VCaP (cell line): Measurements from ENCODE around the gene FPR3.
"Not testable (repeated sequence)": the region's sequence is repeated elsewhere in the genome, so short reads cannot be mapped to it uniquely, and the experiment has no call there.

Experiments used
- H3K27ac ChIP-seq: fragments of 450-650 bp; 2 replicates; pipeline ENCODE4 v1.5.1; 2017
- TF ChIP-seq, protein P1 (sequence below): fragments of 450-650 bp; conservative IDR thresholded peaks from 2 replicates; pipeline ENCODE4 v1.5.1; 2017; ENCODE audit warnings: mild to moderate bottlenecking, moderate library complexity

FPR3 gene

DNA sequence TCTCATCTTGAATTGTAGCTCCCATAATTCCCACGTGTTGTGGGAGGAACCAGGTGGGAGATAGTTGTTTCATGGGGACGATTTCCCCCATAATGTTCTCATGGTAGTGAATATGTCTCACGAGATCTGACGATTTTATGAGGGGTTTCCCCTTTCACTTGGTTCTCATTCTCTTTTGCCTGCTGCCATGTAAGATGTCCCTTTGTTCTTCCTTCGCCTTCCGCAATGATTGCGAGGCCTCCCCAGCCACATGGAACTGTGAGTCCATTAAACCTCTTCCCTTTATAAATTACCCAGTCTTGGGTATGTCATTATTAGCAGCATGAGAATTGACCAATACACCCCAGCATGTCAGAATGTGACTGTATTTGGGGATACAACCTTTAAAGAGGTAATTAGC lies 39.4 kb upstream of the FPR3 start:
- no peak overlapping the region for H3K27ac ChIP-seq
- TF ChIP-seq, protein P1, sequence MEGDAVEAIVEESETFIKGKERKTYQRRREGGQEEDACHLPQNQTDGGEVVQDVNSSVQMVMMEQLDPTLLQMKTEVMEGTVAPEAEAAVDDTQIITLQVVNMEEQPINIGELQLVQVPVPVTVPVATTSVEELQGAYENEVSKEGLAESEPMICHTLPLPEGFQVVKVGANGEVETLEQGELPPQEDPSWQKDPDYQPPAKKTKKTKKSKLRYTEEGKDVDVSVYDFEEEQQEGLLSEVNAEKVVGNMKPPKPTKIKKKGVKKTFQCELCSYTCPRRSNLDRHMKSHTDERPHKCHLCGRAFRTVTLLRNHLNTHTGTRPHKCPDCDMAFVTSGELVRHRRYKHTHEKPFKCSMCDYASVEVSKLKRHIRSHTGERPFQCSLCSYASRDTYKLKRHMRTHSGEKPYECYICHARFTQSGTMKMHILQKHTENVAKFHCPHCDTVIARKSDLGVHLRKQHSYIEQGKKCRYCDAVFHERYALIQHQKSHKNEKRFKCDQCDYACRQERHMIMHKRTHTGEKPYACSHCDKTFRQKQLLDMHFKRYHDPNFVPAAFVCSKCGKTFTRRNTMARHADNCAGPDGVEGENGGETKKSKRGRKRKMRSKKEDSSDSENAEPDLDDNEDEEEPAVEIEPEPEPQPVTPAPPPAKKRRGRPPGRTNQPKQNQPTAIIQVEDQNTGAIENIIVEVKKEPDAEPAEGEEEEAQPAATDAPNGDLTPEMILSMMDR = no peak

DNA sequence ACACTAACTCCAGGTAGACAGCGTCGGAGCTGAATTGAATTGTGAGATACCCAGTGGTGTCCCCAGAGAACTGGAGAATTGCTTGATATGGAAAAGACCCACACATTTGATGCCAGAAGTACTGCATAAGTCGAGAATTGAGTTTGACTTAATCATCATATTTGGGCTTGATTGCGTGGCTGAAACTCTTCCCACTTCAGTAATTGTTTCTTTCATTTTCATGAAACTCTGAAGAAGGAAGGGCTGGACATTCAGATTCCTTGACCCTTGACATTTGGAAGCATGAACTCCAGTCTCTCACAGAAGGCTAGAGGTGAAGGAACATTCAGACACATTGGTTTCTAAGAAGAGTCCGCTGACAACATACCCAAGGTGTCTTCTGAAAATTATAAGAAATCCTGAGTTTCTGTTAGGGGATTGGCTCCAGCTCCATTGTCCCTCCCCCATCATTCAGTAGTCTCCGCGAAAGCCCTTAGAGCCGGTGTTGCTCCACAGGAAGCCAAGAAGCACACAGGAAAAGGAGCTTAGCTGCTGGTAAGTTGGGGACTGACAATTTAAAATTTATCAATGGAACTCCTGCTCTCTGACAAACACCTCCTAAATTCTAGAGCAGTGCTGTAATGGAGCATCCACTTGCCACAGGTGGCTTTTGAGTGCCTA lies 34.1 kb upstream of the FPR3 start, which contains the start of gene FPR2:
FPR2 (plus strand) TSS at position 484 of the 660 bp plus-strand sequence. CDS start 7,479 bp downstream, outside the sequence.
- TF ChIP-seq, protein P1 = no peak
- H3K27ac ChIP-seq = no peak within 1 kb of the TSS

DNA sequence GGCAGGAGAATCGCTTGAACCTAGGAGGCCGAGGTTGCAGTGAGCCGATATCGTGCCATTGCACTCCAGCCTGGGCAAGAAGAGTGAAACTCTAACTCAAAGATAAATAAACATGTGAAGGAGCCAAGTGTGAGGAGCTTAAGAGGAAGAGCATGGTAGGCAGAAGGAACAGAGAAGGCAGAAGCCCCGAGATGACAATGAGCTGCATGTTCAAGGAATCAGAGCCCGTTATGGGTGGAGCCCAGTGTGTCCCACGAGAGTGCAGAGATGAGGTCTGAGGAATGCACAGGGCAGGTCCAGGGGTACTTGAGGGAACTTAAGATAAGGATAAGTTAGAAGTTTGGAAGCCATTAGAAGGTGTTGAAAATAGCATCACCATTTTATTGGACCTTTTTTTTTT lies 33.3 kb upstream of the FPR3 start:
- H3K27ac ChIP-seq = no peak overlapping the region
- TF ChIP-seq, protein P1 = no peak

DNA sequence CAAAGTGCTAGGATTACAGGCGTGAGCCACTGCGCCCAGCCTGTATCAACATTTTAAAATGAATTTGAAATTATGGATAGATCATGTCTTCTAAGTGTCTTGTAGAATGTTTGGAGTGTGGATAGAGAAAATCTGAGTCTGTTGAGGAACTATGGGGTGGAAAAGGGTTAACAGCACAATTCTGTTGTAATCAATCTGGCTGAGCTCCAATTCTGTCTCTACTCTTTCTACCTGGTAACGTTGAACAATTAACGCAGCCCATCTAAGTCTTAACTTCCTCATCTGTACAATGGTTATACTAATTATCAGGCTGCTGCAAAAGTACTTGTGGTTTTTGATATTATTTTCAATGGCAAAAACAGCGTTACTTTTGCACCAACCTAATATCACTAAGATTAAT lies 29.9 kb upstream of the FPR3 start:
- H3K27ac ChIP-seq = no peak overlapping the region
- TF ChIP-seq, protein P1 = no peak

DNA sequence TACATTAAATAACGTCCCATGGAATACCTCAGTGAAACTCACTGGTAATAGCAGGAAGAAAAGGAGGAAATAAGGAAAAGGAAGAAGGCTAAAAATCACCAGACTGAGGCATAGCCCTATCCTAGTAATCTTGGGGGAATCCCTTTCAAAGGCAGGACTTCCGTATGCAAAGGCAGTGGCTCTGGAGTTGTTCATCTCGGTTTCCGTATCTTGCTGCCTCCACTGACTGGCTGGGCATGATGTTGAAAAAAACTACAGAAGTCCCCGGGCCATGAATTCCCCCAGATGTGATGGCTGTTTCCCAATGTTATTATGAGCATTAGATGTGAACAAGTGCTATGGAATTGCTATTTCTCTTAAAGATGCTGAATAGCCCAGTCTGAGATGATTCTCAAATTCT lies 28.5 kb upstream of the FPR3 start:
- no peak overlapping the region for H3K27ac ChIP-seq
- TF ChIP-seq, protein P1 = no peak

DNA sequence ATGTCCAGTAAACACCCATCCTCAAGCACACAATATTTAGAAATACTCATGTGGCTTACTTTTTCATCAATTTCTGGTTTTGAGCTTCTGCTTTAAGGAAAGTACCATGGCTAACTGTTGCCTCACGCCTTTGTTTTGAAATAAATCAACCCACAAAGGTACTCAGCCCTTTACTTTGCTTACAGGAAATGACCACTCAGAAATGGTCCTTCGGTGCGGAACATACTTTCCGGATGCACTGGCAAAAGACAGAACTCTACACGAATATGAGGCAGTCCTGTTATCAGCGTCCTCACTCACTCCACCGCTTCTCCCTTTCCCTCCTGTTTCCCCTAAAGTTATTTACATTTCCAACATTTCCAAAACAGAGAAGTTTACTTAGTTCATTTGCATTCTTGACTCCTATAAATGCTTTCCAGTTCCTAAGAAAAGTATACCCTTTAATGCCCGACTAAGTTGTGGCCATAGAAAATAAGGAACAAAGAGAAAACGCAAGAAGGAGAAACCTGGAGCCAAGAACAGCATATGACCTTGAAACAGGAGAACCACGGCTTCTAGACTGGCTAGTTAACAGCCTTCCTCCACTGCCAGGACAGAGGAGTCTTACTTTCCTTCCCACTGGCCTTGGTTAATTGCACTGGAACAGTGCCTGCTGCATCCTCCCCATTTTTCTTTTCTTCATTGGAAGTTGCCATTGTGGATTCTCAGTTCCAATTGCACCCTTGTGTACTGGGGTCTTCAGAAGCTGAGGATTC lies 23.4 kb upstream of the FPR3 start:
- TF ChIP-seq, protein P1 = no peak
- H3K27ac ChIP-seq = no peak overlapping the region

DNA sequence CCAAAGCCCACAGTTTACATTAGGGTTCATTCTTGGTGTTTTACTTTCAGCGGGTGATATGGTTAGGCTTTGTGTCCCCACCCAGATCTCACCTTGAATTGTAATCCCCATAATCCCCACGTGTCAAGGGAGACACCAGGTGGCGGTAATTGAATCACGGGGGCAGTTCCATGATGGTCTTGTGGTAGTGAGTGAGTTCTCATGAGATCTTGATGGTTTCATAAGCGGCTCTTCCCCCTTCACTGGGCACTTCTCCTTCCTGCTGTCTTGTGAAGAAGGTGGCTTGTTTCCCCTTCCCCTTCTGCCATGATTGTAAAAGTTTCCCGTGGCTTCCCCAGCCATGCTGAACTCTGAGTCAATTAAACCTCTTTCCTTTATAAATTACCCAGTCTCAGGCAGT lies 22.0 kb upstream of the FPR3 start:
- TF ChIP-seq, protein P1 = no peak
- no peak overlapping the region for H3K27ac ChIP-seq

DNA sequence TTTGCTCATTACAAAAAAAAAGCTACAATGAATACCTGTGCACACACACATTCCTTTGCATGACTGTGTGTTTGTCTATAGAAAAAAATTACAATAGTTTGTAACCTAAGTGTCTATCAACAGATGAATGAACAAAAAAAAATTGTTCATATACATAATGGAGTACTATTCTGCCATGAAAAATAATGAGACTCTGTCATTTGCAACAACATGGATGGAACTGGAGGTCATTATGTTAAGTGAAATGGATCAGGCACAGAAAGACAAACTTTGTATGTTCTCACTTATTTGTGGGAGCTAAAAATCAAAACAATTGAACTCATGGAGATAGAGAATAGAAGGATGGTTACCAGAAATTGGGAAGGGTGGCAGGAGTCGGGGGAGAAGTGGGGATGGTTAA lies 18.4 kb upstream of the FPR3 start:
- H3K27ac ChIP-seq = not testable (repeated sequence)
